HG02852 (cell line): ENCODE data around the gene RASSF1.

Experiments
- ATAC-seq: cut with Tn5 transposase; IDR thresholded peaks from one replicate; pipeline ENCODE4 v1.9.1; 2021; ENCODE audit warnings: mild to moderate bottlenecking, moderate library complexity; ENCODE audit not compliant: unreplicated experiment

RASSF1 gene, protein sequence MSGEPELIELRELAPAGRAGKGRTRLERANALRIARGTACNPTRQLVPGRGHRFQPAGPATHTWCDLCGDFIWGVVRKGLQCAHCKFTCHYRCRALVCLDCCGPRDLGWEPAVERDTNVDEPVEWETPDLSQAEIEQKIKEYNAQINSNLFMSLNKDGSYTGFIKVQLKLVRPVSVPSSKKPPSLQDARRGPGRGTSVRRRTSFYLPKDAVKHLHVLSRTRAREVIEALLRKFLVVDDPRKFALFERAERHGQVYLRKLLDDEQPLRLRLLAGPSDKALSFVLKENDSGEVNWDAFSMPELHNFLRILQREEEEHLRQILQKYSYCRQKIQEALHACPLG

DNA sequence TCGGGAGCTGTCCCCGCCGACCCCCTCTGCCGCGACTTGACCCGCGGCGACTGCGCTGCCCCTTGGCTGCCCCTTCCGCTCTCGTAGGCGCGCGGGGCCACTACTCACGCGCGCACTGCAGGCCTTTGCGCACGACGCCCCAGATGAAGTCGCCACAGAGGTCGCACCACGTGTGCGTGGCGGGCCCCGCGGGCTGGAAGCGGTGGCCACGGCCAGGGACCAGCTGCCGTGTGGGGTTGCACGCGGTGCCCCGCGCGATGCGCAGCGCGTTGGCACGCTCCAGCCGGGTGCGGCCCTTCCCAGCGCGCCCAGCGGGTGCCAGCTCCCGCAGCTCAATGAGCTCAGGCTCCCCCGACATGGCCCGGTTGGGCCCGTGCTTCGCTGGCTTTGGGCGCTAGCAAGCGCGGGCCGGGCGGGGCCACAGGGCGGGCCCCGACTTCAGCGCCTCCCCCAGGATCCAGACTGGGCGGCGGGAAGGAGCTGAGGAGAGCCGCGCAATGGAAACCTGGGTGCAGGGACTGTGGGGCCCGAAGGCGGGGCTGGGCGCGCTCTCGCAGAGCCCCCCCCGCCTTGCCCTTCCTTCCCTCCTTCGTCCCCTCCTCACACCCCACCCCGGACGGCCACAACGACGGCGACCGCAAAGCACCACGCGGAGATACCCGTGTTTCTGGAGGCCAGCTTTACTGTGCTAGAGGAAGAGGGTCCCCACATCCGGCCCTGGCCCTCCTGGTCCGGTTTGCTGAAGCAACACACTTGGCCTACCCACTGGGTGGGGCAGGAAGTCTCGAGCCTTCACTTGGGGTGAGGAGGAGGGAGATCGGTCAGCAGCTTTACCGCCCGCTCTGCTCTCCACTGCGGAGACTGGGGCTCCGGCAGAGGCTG is at the start of gene RASSF1:
RASSF1 (minus strand) TSS at position 389 of the 882 bp plus-strand sequence; CDS start at position 358, 31 bp downstream.
- ATAC-seq, result no peak

GRCh38 chr3:50389414-50389767 is 48.8 kb upstream of the RASSF1 start:
- ATAC-seq, result no peak

DNA sequence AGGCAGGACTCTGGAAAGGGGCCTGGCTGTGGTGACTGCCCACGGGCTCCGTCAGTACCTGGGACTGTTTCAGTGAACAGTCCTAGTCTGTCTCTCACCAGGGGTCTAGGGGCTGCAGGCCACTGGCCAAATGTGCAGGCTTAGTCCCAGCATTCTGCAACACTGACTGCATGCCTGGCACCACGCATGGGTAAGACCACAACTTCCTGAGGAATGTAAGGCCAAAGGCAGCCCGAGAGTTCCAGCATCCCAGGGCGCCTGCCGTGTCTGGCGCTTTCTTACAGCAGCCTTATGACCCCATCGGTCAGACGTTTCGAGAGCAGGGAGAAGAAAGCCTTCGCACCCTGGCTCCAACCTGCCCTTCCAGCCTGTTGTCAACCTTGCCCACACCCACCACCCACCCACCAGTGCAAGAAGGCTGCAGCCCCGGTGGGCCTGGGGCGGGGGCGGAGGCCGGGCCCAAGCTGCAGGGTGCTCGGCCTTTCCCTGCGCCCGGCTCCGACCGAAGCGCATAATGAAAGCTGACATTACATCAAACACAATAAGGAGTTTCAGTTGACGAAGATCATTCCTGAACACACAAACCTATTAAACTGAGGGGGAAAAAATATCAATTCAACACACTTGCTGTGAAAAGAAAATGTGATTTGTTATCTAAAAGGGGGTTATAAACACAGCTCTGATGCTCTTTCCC is 48.2 kb upstream of the RASSF1 start:
- ATAC-seq, result no peak

GRCh38 chr3:50388016-50388719 is 47.5 kb upstream of the RASSF1 start:
- no peak for ATAC-seq

- ATAC-seq, result no peak
These were observed 45.1 kb upstream of the RASSF1 start for GRCh38 chr3:50385754-50386153.

DNA sequence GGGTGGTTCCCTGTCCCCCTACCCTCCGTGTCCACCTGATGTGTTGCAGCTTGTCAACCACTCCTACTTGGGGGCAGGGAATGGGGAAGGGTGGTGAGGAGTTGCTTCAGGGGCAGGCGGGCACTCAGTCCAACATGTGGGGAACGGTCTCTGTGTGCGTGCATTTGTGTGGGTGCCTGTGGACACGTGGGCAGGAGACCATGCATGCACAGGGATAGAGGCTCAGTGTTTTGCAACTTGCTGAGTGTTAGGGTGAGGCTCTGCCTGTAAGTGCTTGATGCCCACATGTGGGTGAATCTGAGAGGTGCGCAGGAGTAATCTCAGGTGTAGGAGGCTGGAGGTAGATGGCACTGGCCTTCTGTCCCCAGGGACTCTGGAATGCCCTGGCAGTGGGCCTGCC is 43.1 kb upstream of the RASSF1 start:
- no peak for ATAC-seq

DNA sequence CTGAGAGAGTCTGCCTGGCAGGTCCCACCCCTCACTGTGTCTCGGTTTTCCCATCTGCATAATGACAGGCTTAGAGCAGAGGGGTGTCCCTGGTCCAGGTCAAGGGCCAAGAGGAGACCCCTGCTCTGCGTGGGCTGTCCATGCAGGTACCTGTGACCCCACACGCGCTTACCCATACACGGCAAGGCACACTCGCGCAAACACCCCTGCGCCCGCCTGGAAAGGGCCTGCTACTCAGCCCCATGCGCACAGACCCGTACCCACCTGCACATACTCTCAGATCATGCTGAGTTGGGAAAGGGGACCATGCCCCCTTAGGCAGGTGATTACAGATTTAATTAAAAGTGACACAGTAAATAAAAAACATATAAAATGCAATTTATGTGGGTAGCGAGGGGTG is 42.1 kb upstream of the RASSF1 start:
- ATAC-seq, result no peak

GRCh38 chr3:50381383-50381782 is 40.7 kb upstream of the RASSF1 start:
- no peak for ATAC-seq

DNA sequence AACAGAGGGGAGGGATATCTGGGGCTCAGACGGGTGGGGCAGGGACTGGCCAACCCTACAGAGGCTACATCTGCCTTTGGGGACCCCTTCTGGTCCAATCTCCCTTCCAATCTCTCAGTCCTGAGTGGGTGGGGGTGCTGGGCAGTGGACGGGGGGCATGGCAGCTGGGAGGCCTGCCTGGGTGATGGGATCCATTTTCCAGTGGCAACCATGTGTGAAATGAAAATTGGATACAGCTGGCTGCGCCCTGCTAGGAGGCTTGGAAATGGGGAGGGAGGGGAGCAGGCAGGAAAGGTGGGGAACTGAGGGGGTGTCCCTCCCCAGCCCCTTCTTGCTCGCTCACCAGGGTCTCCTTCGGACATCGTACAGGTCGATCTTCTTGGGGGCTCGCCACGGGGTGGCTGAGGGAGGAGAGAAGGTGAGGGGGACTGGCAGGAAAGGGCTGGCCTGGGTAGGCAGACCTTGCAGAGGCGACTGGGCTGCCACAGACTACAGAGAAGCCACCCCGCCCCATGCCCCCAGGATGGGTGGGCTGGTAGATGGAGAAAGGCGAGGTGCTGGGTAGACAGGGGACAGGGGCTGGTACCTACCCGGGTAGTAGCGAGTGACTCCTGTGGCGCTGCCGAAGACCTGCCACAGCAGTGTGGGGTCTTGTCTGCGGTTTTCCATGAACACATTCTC is 39.9 kb upstream of the RASSF1 start:
- ATAC-seq, result no peak

DNA sequence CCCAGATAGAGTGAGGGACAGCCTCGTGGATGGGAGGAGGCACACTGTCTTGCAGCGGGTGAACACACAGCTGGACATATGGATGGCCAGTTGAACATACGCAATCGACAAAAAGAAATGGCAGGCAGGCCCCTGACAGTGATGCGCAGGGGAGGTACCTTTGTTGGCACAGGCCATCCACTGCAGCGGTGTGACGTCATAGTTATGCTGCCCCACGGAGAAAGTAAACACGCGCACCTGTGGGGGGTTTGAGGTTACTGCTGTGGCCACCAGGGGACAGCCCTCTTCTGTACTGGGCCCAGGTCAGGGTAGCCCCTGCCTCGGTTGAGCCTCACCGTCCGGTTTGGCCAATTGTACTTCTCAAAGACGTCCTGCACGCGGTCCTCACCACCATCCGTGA is 38.1 kb upstream of the RASSF1 start:
- no peak for ATAC-seq

DNA sequence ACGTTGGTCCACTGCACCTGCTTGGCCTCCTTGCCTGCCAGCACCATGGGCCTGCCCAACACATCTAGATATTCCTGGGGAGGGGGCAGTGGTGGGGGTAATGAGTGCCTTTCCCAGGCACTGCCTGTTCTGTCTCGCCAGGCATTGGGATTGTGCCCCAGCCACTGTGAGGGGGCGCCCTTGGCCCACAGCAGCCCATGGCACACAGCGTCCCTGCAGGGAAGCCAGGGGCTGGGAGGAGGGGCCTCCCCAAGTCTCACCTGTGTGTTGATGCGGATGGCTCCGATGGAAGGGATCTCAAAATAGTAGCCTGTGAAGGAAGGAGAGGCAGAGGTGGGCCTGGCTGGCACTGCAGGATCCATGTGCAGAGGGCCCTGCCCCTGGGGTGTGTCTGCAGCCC is 37.4 kb upstream of the RASSF1 start:
- no peak for ATAC-seq

- ATAC-seq, result no peak
These were observed 34.8 kb upstream of the RASSF1 start for GRCh38 chr3:50375258-50375931.

GRCh38 chr3:50374363-50375257 is 34.0 kb upstream of the RASSF1 start:
- no peak for ATAC-seq

DNA sequence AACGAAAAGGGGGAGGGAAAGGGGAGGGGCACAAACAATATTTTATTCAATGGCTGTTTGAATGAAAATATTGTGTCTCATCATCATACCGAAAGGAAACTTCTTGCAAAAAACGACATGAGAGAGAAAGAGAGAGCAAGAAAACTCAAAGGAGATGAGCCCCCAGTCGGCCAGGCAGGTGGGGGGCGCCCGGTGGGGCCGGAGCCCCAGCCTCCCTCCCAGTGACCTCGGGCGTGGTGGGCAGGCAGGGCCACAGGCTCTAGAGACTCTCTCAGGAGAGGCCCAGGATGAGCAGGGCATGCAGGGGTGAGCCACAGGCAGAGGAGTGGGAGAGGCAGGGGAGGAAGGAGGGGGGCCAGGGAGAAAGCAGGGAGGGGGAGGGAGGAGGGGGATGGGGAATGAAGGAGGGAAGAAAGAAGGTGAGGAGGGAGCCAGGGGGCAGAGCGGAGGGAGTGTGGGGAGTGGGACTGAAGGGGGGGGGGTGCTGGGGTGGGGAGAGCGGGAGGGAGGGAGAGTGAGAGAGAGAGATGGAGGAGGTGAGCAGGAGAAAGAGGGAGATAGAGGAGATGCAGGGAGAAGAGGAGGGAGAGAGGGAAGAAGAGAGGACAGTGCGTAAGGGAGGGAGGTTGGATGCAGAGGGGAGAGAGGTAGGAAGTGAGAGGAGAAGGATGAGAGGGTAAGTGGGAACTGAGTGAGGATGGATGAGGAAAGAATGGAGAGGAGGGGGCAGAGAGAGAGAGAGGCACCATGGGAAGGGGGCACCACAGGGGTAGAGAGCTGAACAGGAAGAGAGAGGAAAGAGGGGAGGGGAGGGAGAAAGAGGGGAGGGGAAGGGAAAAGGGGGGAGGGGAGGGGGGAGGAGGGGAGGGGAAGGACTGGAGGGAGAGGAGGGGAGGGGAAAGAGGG is 32.8 kb upstream of the RASSF1 start:
- ATAC-seq, result no peak

DNA sequence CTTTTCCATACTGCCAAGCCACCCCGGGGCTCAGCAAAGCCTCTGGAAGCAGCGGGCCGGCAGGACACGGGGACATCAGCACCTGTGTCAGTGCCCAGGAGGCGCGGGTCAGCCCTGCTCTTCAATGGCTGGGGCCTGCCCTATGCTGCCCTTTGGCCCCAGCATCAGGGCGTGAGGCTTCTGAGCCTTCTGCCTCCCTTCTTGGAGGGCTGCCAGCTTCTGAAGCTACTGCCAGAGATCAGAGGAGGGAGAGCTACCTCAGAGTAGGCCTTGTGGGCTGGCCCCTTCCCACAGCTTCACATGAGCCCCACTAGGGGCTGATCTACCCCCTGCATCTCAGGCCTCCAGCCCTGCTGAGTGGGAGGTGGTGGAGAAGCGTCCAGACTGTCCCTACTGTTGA is 31.7 kb upstream of the RASSF1 start:
- ATAC-seq, result no peak

DNA sequence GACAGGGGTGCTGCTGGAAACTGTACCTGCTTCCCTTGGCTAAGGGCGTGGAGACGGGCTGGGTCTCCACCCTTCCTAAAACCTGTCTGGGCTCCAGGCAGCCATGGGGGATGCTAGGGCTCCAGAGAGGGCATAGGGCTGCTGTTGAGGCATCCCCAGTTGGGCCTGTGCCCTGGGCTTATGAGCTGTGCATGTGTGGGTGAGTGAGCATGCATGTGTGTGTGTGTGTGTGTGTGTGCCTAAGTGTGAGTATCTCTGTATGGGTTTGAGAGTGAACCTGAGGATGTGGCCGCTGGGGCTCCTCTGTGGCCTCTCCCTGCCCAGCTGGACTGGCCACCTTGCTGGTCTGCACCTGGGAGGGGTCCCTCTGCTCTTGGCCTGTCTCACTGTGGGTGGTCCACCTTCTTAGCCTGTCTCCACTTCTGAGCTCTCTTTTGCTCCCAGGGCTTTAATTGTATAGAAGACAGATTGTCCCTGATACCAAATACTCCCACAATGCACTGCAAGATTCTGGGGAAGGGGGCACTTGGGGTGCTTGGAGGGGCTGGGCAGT is 30.6 kb upstream of the RASSF1 start:
- ATAC-seq, result no peak

DNA sequence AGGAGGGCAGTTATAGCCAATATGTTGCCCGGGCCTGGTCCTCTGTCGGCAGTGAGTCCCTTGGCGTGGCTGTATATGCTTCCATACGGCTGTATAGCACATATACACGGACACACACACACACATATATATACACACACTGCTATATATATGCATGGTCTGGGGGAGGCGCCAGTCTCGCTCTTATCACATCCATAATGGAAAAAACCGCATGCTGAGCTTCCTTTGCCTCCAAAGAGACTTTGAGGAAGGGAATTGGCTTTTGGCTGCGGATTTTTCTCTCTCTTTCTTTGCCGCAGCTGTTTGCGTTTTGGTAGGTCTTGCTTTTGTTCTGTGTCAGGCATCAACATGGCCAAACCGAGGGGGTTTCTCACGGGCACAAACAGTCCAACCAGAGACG is 30.0 kb upstream of the RASSF1 start:
- ATAC-seq, result no peak
